OCI-M2 (cell line): ENCODE data around the gene LSM10.

Source experiments
- DNase-seq: peaks from one replicate; lab custom pipeline; 2025; ENCODE audit not compliant: unreplicated experiment; lab: John Stamatoyannopoulos, UW

Gene LSM10

GRCh38 chr1:36397378-36398230 lies at the start of gene LSM10:
LSM10 (minus strand) TSS chr1:36397908; CDS start chr1:36394129, 3,779 bp downstream.
- peak; percentile 25 for DNase-seq

DNA sequence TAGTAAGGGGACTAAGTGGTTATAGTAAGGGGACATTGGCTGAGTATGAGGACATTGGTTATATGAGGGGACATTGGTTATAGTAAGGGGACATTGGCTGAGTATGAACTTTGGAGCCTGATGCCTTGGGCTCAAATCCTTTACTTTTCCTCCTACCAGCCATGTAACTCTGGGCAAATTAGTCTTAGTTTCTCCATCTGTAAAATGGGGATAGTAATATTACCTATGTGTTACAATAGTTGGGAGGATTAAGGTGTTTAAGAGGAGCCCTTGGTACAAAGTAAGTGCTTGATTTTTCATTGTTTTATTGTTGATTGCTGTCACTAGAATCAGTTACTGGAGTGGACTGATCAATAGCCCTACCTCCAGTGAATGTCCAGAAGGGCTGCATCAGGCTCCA lies 49.7 kb upstream of the LSM10 start:
- no peak for DNase-seq

DNA sequence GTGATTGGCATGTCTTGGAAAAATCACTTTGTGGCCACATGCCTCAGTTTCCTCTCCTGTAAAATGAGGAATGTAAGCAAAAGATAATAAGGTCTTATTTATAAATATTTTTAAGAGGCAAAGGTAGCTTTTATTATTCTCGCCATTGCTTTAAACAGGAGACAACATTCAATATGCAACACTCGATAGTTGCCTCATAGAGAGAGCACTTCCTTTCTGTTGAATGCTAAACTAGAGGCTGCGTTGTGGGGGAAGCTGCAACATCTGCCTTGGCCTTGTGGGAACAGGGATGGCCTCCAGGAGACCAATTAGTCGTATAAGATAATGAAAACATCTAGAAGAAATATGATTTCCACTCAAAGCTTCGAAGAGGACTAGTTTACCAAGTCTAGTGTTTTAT lies 49.0 kb upstream of the LSM10 start:
- no peak for DNase-seq

GRCh38 chr1:36446271-36446670 lies 48.6 kb upstream of the LSM10 start:
- DNase-seq = no peak

- no peak for DNase-seq
Measured at GRCh38 chr1:36443297-36443696, 45.6 kb upstream of the LSM10 start.

GRCh38 chr1:36442337-36442736 lies 44.6 kb upstream of the LSM10 start:
- DNase-seq = no peak

GRCh38 chr1:36440646-36441045 lies 42.9 kb upstream of the LSM10 start:
- no peak for DNase-seq

DNA sequence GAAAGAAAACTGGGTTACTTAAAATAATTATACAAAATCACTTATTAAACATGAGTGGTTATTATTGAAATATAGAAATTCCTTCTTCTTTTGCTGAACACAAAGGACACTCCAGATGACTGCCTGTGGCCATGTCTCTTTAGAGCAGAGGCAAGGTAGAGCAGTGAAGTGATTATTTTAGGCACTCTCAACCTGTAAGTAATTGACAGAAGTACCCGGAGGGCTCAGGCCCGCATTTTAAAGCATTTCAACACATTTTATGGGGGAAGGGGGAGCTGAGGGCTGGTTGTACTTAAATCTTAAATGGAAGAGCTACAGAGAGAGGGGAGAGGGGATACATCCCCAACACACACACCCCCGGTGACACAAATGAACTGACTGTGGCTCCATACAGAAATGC lies 42.3 kb upstream of the LSM10 start:
- DNase-seq = no peak

GRCh38 chr1:36438715-36439114 lies 41.0 kb upstream of the LSM10 start:
- no peak for DNase-seq

GRCh38 chr1:36436821-36437220 lies 39.1 kb upstream of the LSM10 start:
- no peak for DNase-seq

GRCh38 chr1:36433102-36433501 lies 35.4 kb upstream of the LSM10 start:
- no peak for DNase-seq

DNA sequence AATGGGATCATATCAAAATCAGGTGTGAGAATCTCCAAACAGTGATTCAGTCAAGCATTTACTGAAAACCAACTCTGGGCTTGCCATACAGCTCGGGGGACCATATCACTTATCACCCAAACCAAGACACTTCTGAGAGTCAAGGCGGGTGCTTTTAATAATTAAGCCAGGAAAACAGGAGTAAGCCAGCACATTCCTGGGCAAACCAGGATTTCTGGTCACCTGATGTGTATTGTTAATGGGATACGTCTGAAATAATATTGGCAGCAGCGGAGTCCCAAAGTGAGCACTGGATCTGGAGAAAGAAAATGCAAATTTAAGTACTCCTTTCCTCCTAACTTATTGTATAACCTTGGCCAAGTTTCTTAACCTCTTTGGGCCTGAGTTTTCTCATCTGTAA lies 34.9 kb upstream of the LSM10 start:
- no peak for DNase-seq

- no peak for DNase-seq
Measured at GRCh38 chr1:36425791-36426190, 28.1 kb upstream of the LSM10 start.

DNA sequence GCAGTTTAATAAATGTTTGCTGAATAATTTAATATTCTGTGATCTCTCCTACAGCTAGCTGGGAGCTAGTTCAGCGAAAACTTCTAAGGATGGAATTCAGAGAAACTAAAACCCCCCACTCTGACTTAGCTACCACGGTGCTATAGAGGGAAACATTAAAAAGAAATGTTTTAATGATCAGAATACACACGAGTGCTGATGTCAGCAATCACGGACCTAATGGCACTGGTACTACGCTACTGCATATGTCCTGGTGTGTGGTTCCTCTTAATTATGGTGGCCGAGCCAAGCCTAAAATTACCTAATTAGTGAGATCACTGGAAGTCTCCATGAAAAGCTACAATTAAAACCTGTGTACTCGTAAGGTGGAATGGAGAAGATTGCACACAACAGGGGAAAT lies 23.9 kb upstream of the LSM10 start:
- DNase-seq = no peak

GRCh38 chr1:36420836-36421317 lies 23.2 kb upstream of the LSM10 start:
- peak; percentile 15 for DNase-seq

GRCh38 chr1:36420409-36420808 lies 22.7 kb upstream of the LSM10 start:
- DNase-seq = no peak

- no peak for DNase-seq
Measured at GRCh38 chr1:36419569-36419968, 21.9 kb upstream of the LSM10 start.

GRCh38 chr1:36419140-36419539 lies 21.4 kb upstream of the LSM10 start:
- DNase-seq = no peak

- DNase-seq = no peak
Measured at GRCh38 chr1:36417931-36418330, 20.2 kb upstream of the LSM10 start.

DNA sequence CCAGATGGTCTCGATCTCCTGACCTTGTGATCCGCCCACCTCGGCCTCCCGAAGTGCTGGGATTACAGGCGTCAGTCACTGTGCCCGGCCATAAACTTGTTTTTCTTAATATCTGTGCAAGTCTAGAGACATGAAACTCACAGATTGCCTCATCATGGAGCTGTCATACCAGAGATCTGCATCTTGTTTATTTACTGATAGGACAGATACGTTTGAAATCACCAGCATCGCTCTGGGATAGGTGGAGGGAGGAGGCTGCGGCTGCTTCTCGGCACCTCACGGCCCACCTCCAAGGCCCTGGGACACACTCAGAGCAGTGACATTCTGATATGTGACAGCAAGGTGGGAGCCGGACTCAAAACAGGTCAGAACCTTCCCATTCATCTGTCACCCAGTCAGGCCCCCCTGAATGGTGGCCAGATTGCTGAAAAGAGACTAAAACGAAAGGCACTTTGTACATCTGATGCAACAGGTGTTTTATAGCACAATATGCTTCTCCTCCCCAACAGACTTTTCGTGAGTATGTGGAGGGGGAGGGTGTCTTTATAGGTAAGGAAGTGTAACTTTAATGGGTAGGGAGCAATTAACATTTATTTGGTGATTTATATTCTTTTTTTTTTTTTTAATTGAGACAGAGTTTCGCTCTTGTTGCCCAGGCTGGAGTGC lies 18.1 kb upstream of the LSM10 start:
- no peak for DNase-seq

DNA sequence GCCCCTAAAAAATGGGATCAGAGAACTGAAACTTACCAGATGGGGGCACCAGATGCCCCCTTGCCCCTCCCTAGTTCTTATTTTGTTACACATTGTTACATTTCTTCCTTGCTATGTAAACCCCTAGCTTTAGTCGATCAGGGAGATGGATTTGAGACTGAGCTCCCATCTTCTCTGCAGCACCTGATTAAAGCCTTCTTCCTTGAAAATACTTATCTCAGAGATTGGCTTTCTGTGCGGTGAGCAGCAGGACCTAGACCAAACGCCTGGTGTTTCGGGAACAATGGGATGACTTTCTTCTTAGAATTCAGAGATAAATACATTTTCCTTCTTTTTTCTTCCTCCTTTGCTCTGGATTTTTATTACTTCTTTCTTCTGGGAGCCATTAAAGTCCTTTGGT lies 16.7 kb upstream of the LSM10 start:
- no peak for DNase-seq
